H9 (cell line): Measurements from ENCODE around the gene USP14. TPM values are rescaled to one million over a fixed set of nuclear protein-coding genes. Genes with fewer than 3 reads are reported as not detected.
A peak's percentile ranks its signal among the peaks of the same experiment; 100 is the strongest.
"Not testable (repeated sequence)": the region's sequence is repeated elsewhere in the genome, so short reads cannot be mapped to it uniquely, and the experiment has no call there.

Experiments used
- DNase-seq: peaks from one replicate; pipeline ENCODE4 v3.0.0-alpha.2; 2017
- H2AFZ ChIP-seq: one replicate; pipeline ENCODE4 v1.6.1; 2013; ENCODE audit warnings: mild to moderate bottlenecking, low read length, control low read depth, moderate library complexity
- H2AK5ac ChIP-seq: 2 replicates; pipeline ENCODE4 v1.6.1; 2013; ENCODE audit warnings: low read length, control low read depth, mixed read lengths; ENCODE audit not compliant: insufficient read length
- H2BK120ac ChIP-seq: one replicate; pipeline ENCODE4 v1.6.1; 2013; ENCODE audit warnings: low read depth, mild to moderate bottlenecking, low read length, control low read depth, inconsistent platforms; ENCODE audit not compliant: poor library complexity, severe bottlenecking
- H2BK12ac ChIP-seq: 2 replicates; pipeline ENCODE4 v1.6.1; 2013; ENCODE audit warnings: low read length, control low read depth, mixed read lengths, low read depth; ENCODE audit not compliant: insufficient read length
- H2BK15ac ChIP-seq: 2 replicates; pipeline ENCODE4 v1.6.1; 2013; ENCODE audit warnings: low read depth, low read length, control low read depth
- H2BK20ac ChIP-seq: one replicate; pipeline ENCODE4 v1.6.1; 2013; ENCODE audit warnings: low read depth, mild to moderate bottlenecking, low read length, control low read depth, inconsistent platforms; ENCODE audit not compliant: poor library complexity, severe bottlenecking
- H2BK5ac ChIP-seq: 2 replicates; pipeline ENCODE4 v1.6.1; 2013; ENCODE audit warnings: low read length, control low read depth, mixed read lengths; ENCODE audit not compliant: insufficient read length
- H3K14ac ChIP-seq: 2 replicates; pipeline ENCODE4 v1.6.1; 2013; ENCODE audit warnings: low read length, control low read depth; ENCODE audit not compliant: insufficient read depth
- H3K18ac ChIP-seq: 2 replicates; pipeline ENCODE4 v1.6.1; 2013; ENCODE audit warnings: low read depth, mild to moderate bottlenecking, mixed read lengths, low read length, control low read depth; ENCODE audit not compliant: insufficient read length
- H3K23ac ChIP-seq: 2 replicates; pipeline ENCODE4 v1.6.1; 2013; ENCODE audit warnings: low read length, control low read depth, mixed read lengths, low read depth; ENCODE audit not compliant: insufficient read length
- H3K23me2 ChIP-seq: 2 replicates; pipeline ENCODE4 v1.6.1; 2013; ENCODE audit warnings: low read depth, mild to moderate bottlenecking, mixed read lengths, low read length, control low read depth; ENCODE audit not compliant: insufficient read length, poor library complexity, severe bottlenecking
- H3K27ac ChIP-seq: 2 replicates; pipeline ENCODE4 v1.5.1; 2013; ENCODE audit warnings: low read length, control low read depth, mixed read lengths, low read depth; ENCODE audit not compliant: insufficient read length
- H3K27me3 ChIP-seq: 2 replicates; pipeline ENCODE4 v1.6.1; 2013; ENCODE audit warnings: low read length, control low read depth, inconsistent platforms; ENCODE audit not compliant: insufficient read depth
- H3K4ac ChIP-seq: 2 replicates; pipeline ENCODE4 v1.6.1; 2013; ENCODE audit warnings: low read depth, mild to moderate bottlenecking, control low read depth, inconsistent platforms, low read length, moderate library complexity
- H3K4me1 ChIP-seq: 2 replicates; pipeline ENCODE4 v1.6.1; 2013; ENCODE audit warnings: low read length, control low read depth, inconsistent platforms; ENCODE audit not compliant: insufficient read depth
- H3K4me2 ChIP-seq: 2 replicates; pipeline ENCODE4 v1.6.1; 2013; ENCODE audit warnings: low read length, control low read depth, mixed read lengths; ENCODE audit not compliant: insufficient read length, insufficient read depth
- H3K56ac ChIP-seq: 2 replicates; pipeline ENCODE4 v1.6.1; 2013; ENCODE audit warnings: low read depth, mild to moderate bottlenecking, mixed read lengths, low read length, control low read depth; ENCODE audit not compliant: insufficient read length
- H3K79me1 ChIP-seq: 2 replicates; pipeline ENCODE4 v1.6.1; 2013; ENCODE audit warnings: low read depth, mild to moderate bottlenecking, moderate library complexity, low read length, control low read depth, inconsistent platforms; ENCODE audit not compliant: insufficient read depth, poor library complexity, severe bottlenecking
- H3K79me2 ChIP-seq: 2 replicates; pipeline ENCODE4 v1.6.1; 2013; ENCODE audit warnings: low read length, control low read depth, inconsistent platforms; ENCODE audit not compliant: insufficient read depth
- H3K9ac ChIP-seq: 2 replicates; pipeline ENCODE4 v1.6.1; 2013; ENCODE audit warnings: low read length, control low read depth, mixed read lengths; ENCODE audit not compliant: insufficient read length; ENCODE audit errors: extremely low read depth
- H3K9me3 ChIP-seq: one replicate; pipeline ENCODE4 v1.6.1; 2013; ENCODE audit warnings: low read depth, low read length, inconsistent platforms; ENCODE audit not compliant: control insufficient read depth
- H3T11ph ChIP-seq: one replicate; pipeline ENCODE4 v1.6.1; 2013; ENCODE audit warnings: mild to moderate bottlenecking, low read length, control low read depth, inconsistent platforms
- H4K20me1 ChIP-seq: one replicate; pipeline ENCODE4 v1.6.1; 2013; ENCODE audit not compliant: control insufficient read depth, insufficient read length, insufficient read depth
- H4K5ac ChIP-seq: 2 replicates; pipeline ENCODE4 v1.6.1; 2013; ENCODE audit warnings: low read depth, mild to moderate bottlenecking, mixed read lengths, low read length, control low read depth; ENCODE audit not compliant: insufficient read length
- H4K8ac ChIP-seq: replicated peaks from 2 replicates; pipeline ENCODE4 v1.6.1; 2013; ENCODE audit warnings: low read length, control low read depth, mixed read lengths, low read depth; ENCODE audit not compliant: insufficient read length
- H4K91ac ChIP-seq: 2 replicates; pipeline ENCODE4 v1.6.1; 2013; ENCODE audit warnings: low read depth, mild to moderate bottlenecking, moderate library complexity, mixed read lengths, low read length, control low read depth; ENCODE audit not compliant: insufficient read length
- H3K27ac Mint-ChIP-seq, 3 experiments: 2 replicates in 2 of 3; 3 replicates in 1 of 3; pipeline ENCODE4 v1.8.0; 2020 to 2021; ENCODE audit warnings: mixed read lengths in 3 of 3, mild to moderate bottlenecking in 1 of 3, moderate library complexity in 1 of 3
- H3K27me3 Mint-ChIP-seq: 2 replicates; pipeline ENCODE4 v1.8.0; 2021; ENCODE audit warnings: low read depth, mild to moderate bottlenecking, moderate library complexity, mixed read lengths
- H3K36me3 Mint-ChIP-seq, 3 experiments: 2 replicates in 2 of 3; 3 replicates in 1 of 3; pipeline ENCODE4 v1.8.0; 2020 to 2021; ENCODE audit warnings: low read depth in 3 of 3, mixed read lengths in 3 of 3; ENCODE audit not compliant: insufficient read depth in 1 of 3
- H3K4me1 Mint-ChIP-seq, 2 experiments: 2 replicates each; pipeline ENCODE4 v1.8.0; 2020; ENCODE audit warnings: mixed read lengths in 2 of 2
- H3K4me3 Mint-ChIP-seq, 2 experiments: 2 replicates in 1 of 2; 3 replicates in 1 of 2; pipeline ENCODE4 v1.8.0; 2020 to 2021; ENCODE audit warnings: mild to moderate bottlenecking in 2 of 2, mixed read lengths in 2 of 2, moderate library complexity in 1 of 2
- H3K9me3 Mint-ChIP-seq, 2 experiments: 2 replicates in 1 of 2; 3 replicates in 1 of 2; pipeline ENCODE4 v1.8.0; 2020; ENCODE audit warnings: mild to moderate bottlenecking in 2 of 2, mixed read lengths in 2 of 2, moderate library complexity in 1 of 2
- WGBS: extraction: QIAGEN DNeasy Blood & Tissue Kit; methylation state at CpG from one replicate; pipeline ENCODE4 v1.1.7; 2013; ENCODE audit warnings: missing lambda C conversion rate, low lambda C conversion rate, mixed read lengths; ENCODE audit not compliant: insufficient read length; ENCODE audit errors: extremely low coverage; 5-methylcytosine and 5-hydroxymethylcytosine counted together
- total RNA-seq: library from RNA; stranded (reverse); gene quantifications from 2 replicates; pipeline ENCODE4 v1.2.1, GENCODE V29; 2021
- TF ChIP-seq, protein P1 (sequence below): fragments of 200-600 bp; sonication (generic); conservative IDR thresholded peaks from 3 replicates; pipeline ENCODE4 v1.8.0; 2021; ENCODE audit warnings: antibody characterized with exemption, mild to moderate bottlenecking

Gene USP14
- total RNA-seq, 1 experiment from 2014 or later, result 92.1 TPM

DNA sequence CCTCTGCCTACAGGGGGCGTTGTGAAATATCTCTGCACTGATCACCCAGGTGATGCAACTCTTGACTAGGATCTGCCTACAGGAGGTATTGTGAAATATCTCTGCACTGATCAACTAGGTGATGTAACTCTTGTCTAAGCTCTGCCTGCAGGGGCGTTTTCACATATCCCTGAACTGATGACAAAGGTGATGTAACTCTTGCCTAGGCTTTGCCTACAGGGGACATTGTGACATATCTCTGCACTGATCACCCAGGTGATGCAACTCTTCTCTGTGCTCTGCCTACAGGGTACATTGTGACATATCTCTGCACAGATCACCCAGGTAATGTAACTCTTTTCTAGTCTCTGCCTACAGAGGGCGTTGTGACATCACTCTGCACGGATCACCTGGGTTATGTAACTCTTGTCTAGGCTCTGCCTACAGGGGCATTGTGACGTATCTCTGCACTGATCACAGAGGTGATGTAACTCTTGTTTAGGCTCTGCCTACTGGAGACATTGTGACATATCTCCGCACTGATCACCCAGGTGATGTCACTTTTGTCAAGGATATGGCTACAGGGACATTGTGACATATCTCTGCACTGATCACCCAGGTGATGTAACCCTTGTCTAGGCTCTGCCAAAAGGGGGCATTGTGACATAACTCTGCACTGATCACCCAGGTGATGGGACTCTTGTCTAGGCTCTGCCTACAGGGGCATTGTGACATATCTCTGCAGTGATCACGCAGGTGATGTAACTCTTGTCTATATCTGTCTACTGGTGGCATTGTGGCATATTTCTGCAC, 49.0 kb upstream of the USP14 start:
- H3K18ac ChIP-seq, H3K4me2 ChIP-seq, H3K4me3 Mint-ChIP-seq, H4K91ac ChIP-seq, H3K4me1 ChIP-seq, H2BK5ac ChIP-seq, H2BK15ac ChIP-seq, H4K20me1 ChIP-seq, H3K23ac ChIP-seq, H3K9ac ChIP-seq, H2AFZ ChIP-seq, H2BK20ac ChIP-seq, H3K4me1 Mint-ChIP-seq, H3K14ac ChIP-seq, H4K5ac ChIP-seq, H3K56ac ChIP-seq, H3K79me1 ChIP-seq, H2AK5ac ChIP-seq, H2BK120ac ChIP-seq, H3K27ac ChIP-seq, H3K23me2 ChIP-seq, H3K27me3 ChIP-seq, H4K8ac ChIP-seq, H3K4ac ChIP-seq, H3K79me2 ChIP-seq, H3T11ph ChIP-seq, H2BK12ac ChIP-seq: not testable (repeated sequence)
- H3K36me3 Mint-ChIP-seq, result peaks cover 28 to 34% (median 34%) of the 10 kb centered on the region in 3 experiments
- TF ChIP-seq, protein P1, sequence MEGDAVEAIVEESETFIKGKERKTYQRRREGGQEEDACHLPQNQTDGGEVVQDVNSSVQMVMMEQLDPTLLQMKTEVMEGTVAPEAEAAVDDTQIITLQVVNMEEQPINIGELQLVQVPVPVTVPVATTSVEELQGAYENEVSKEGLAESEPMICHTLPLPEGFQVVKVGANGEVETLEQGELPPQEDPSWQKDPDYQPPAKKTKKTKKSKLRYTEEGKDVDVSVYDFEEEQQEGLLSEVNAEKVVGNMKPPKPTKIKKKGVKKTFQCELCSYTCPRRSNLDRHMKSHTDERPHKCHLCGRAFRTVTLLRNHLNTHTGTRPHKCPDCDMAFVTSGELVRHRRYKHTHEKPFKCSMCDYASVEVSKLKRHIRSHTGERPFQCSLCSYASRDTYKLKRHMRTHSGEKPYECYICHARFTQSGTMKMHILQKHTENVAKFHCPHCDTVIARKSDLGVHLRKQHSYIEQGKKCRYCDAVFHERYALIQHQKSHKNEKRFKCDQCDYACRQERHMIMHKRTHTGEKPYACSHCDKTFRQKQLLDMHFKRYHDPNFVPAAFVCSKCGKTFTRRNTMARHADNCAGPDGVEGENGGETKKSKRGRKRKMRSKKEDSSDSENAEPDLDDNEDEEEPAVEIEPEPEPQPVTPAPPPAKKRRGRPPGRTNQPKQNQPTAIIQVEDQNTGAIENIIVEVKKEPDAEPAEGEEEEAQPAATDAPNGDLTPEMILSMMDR, result peak; percentile 61; the same call in 2 of the 3 replicates
- peaks cover 35% of the 10 kb centered on the region for H3K27me3 Mint-ChIP-seq
- peaks cover 56% of the 10 kb centered on the region for H3K9me3 ChIP-seq
- WGBS, result no CpG with 5 or more reads among the region's 7 CpGs
- H3K9me3 Mint-ChIP-seq, result peaks cover 56 to 58% of the 10 kb centered on the region in 2 experiments
- peak; percentile 32 for DNase-seq
- H3K27ac Mint-ChIP-seq, result peak overlapping the region in 1 of 3 experiments; percentile 40; a peak in 3 of 7 replicates

DNA sequence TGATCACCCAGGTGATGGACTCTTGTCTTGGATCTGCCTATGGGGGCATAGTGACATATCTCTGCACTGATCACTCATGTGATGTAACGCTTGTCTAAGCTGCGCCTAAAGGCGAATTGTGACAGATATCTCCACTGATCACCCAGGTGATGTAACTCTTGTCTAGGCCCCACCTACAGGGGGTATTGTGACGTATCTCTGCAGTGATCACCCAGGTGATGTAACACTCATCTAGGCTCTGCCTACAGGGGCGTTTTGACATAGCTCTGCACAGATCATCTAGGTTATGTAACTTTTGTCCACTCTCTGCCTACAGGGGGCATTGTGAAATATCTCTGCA, 48.5 kb upstream of the USP14 start:
- Mint-ChIP-seq H3K27me3 (peaks cover 35% of the 10 kb centered on the region), H3K9me3 (peaks cover 54 to 56% of the 10 kb centered on the region in 2 experiments), H3K36me3 (peaks cover 28 to 34% (median 34%) of the 10 kb centered on the region in 3 experiments)
- not testable (repeated sequence) for H3K4me1 Mint-ChIP-seq, H3K4ac ChIP-seq, H2BK5ac ChIP-seq, H4K5ac ChIP-seq, H4K20me1 ChIP-seq, H3K79me1 ChIP-seq, H2AK5ac ChIP-seq, H3T11ph ChIP-seq, H3K56ac ChIP-seq, H2BK15ac ChIP-seq, H3K9ac ChIP-seq, H2AFZ ChIP-seq, H3K14ac ChIP-seq, H3K27ac Mint-ChIP-seq, H4K8ac ChIP-seq, H3K23me2 ChIP-seq, H3K27ac ChIP-seq, H2BK120ac ChIP-seq, H3K4me3 Mint-ChIP-seq, H3K4me1 ChIP-seq, H3K79me2 ChIP-seq, H3K23ac ChIP-seq, H4K91ac ChIP-seq, H3K4me2 ChIP-seq, H3K27me3 ChIP-seq, DNase-seq, H3K18ac ChIP-seq, H2BK20ac ChIP-seq, H2BK12ac ChIP-seq
- H3K9me3 ChIP-seq, result peaks cover 56% of the 10 kb centered on the region
- no CpG with 5 or more reads among the region's 5 CpGs for WGBS
